Measurements from ENCODE around the gene FAIM.
"Not testable (repeated sequence)": the region's sequence is repeated elsewhere in the genome, so short reads cannot be mapped to it uniquely, and the experiment has no call there.

The FAIM gene, protein sequence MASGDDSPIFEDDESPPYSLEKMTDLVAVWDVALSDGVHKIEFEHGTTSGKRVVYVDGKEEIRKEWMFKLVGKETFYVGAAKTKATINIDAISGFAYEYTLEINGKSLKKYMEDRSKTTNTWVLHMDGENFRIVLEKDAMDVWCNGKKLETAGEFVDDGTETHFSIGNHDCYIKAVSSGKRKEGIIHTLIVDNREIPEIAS

DNA sequence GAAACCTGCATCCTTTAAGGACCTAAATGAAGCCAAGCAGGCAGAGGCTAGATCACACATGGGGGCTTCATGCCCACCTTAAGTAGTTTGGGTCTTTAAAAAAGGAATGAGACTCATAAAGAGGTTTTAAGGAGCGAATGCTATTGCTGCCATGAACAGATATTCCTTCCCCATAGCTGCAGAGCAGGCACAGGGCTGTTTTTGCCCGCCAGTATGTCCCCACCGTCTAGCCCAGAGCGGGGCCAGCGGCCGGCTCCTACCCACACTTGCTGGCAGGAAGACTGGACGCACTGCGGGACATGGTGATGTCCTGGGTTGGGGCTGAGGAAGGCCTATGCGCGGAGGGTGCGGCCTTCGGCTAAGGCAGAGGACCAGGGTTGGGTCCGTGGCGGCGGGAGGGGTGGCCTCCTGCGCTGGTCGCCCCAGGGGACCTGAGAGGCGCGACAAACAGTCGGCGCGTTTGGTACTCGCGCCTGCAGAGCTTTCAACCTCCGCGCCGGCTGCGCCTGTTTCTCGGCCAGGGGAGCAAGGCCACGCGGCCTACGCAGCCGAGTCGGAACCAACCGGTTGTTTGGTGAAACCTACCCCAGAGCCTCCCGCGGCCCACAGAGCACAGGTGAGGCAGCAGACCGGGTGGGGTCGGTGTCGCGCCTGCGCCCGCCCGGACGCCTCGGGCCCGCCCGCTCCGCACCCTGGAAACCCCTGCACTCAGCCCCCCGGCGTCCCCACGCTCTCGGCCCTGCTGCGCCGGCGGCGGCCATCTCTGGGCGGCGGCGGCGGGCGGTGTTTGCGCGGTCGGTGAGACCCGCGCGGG is at the start of gene FAIM:
TSS of gene FAIM (plus strand) at position 450 of the 814 bp plus-strand sequence. CDS start 10,956 bp downstream, outside the sequence.
- DNase-seq: peak in 1 of 2 experiments; percentile 26

DNA sequence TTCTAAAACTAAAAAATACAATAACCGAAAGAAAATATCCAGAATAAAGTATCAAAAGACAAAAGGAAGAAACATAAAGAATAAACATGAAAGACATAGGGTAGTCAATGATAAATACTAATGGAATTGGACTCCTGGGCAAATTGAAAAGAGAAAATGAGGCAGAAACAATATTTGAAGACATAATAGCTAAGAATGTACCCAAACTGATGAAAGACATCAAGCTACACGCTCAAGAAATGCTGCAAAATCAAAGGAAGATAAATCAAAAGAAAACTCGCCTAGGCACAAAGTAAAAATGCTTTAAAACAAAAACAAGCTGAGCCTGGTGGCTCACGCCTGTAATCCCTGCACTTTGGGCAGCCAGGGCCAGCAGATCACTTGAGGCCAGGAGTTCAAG is 49.4 kb upstream of the FAIM start:
- DNase-seq: no peak

DNA sequence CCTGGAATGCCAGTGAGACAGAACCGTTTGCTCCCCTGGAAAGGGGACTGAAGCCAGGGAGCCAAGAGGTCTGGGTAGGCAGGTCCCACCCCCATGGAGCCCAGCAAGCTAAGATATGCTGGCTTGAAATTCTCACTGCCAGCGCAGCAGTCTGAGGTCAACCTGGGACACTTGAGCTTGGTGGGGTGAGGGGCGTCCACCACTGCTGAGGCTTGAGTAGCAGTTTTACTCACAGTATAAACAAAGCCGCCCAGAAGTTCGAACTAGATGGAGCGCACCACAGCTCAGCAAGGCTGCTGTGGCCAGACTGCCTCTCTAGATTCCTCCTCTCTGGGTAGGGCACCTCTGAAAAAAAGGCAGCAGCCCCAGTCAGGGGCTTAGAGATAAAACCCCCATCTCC is 48.1 kb upstream of the FAIM start:
- no peak for DNase-seq

DNA sequence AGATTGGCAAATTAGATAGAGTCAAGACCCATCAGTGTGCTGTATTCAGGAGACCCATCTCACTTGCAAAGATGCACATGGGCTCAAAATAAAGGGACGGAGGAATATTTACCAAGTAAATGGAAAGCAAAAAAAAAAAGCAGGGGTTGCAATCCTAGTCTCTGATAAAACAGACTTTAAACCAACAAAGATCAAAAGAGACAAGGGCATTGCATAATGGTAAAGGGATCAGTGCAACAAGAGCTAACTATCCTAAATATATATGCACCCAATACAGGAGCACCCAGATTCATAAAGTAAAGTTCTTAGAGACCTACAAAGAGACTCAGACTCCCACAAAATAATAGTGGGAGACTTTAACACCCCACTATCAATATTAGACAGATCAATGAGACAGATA is 45.7 kb upstream of the FAIM start:
- DNase-seq: not testable (repeated sequence)

DNA sequence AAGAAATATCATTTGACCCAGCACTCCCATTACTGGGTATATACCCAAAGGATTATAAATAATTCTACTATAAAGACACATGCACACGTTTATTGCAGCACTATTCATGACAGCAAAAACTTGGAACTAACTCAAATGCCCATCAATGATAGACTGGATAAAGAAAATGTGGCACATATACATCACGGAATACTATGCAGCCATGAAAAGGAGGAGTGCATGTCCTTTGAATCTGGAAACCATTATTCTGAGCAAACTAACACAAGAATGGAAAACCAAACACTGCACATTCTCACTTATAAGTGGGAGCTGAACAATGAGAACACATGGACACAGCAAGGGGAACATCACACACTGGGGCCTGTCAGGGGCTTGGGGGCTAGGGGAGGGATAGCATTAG is 42.3 kb upstream of the FAIM start:
- not testable (repeated sequence) for DNase-seq

DNA sequence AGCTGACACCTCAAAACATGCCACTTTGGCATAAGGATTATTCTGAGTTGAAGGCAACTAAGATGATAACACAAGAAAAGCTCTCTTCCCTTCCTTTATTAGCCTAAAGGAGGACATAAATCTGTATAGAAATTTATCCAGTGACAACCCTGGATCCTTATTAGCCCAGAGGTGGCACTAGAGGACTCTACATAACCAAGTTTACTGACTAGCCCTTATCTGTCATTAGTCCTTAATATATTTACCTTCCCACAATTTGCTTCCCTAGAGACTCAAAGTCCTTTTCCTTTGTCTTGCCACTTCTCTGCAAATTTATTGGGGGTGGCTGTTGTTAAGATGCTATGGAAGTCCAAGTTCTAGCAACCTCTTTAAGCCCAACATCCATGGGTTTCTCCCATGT is 41.2 kb upstream of the FAIM start:
- DNase-seq: no peak

DNA sequence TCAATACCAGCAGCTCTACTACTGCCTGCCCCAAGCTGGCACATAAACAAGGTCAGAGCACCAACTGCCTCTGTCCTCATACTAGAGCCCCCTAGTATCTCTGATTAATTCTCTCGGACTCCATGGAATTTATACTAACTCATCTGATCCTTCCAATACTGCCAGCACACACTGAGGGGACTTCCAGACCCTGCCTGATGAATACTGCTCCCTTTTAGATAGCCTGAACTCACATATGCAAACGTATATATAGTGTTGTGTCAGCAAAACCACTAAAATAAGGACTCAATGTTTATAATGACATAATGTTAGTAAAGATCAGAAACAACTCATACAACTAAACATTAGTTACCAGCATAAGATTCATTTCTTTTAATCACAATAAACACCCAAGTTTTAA is 39.5 kb upstream of the FAIM start:
- DNase-seq: no peak

DNA sequence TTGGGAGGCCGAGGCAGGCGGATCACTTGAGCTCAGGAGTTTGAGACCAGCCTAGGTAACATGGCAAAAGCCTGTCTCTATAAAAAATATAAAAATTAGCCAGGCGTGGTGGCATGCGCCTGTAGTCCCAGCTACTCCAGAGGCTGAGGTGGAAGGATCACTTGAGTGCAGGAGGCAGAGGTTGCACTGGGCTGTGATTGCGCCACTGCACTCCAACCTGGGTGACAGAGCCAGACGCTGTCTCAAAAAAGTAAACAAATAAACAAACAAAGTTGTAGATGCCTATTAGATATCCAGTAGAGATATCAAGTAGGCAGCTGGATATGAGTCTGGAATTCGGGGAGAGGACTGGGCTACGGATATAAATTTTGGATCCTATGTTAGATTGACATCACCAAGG is 38.9 kb upstream of the FAIM start:
- not testable (repeated sequence) for DNase-seq

DNA sequence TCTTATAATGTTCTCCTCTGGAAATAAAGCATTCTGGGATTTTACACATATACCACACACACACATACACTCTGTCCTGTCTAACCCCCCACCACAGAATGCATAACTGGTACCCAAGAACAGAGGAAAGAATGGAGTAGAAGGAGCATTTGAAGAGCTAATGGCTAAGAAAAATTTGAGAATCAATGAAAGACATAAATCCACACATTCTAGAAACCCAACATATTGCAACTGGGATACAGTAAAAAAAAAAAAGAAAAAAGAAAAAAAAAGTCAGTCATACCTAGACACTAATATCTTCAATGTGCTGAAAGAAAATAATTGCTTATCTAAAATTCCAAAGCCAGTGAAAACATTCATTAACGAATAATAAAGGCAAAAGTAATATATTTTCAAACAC is 35.4 kb upstream of the FAIM start:
- no peak for DNase-seq

DNA sequence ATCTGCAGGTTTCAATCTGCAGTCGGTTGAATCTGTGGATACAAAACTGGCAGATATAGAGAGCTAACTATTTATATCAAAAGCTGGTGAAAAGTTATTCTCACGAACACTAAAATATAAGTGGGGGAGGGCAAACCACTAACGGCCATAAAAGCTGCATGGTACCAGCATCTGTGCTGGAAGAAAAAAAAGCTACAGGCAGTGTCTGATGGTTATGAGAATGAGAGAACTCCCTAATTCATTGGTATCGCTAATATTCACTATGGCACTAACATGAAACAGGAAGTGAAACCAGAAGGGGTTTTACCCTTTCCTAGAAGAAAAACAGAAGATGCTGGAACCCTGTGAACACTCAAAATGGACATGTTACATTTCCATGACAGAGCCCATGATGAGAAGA is 30.4 kb upstream of the FAIM start:
- no peak for DNase-seq

DNA sequence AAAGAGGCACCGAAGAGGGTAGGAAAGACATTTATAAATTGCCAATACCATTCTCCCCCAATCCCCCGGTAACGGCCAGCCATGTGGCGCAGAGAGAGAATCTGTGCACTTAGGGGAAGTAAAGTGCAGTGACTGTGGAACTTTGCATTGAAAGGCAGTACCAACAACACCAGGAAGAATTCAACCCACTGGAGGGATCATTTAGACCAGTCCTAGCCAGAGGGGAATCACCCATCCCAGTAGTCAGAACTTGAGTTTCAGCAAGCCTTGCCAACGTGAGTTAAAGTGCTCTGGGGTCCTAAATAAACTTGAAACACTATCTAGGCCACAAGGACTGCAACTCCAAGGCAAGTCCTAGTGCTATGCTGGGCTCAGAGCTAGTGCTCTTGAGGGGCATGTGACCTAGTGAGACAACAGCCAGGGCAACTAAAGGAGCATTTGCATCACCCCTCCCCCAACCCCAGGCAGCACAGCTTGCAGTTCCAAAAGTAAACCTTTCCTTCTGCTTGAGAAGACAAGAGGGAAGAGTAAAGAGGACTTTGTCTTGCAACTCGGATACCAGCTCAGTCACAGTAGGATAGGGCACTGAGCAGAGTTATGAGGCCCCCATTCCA is 29.5 kb upstream of the FAIM start:
- DNase-seq: no peak

DNA sequence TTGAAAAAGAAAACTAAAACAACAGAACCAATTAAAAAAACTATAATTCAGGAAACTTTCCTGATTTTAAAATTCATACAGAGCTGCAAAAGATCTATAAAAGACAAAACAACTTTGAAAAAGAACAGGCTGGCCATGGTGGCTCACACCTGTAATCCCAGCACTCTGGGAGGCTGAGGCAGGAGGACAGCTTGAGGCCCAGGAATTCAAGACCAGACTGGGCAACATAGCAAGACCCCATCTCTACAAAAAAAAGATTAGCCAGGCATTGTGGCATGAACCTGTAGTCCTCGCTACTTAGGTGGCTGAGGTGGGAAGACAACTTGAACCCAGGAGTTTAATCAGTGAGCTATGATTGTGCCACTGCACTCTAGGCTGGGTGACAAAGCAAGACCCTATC is 21.2 kb upstream of the FAIM start:
- no peak for DNase-seq

DNA sequence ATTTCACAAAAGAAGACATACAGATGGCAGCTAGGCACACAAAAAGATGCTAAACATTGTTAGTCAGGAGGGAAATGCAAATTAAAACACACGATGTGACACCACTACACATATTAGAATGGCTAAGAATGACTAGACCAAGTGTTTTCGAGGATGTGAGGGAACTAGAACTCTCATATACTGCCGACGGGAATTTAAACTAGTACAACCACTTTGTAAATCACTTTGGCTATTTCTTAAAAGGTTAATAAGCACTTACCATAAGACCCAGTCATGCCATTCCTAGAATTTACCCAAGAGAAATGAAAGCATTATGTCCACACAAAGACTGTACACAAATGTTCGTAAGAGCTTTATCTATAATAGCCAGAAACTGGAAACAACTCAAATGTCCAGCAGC is 20.1 kb upstream of the FAIM start:
- no peak for DNase-seq

DNA sequence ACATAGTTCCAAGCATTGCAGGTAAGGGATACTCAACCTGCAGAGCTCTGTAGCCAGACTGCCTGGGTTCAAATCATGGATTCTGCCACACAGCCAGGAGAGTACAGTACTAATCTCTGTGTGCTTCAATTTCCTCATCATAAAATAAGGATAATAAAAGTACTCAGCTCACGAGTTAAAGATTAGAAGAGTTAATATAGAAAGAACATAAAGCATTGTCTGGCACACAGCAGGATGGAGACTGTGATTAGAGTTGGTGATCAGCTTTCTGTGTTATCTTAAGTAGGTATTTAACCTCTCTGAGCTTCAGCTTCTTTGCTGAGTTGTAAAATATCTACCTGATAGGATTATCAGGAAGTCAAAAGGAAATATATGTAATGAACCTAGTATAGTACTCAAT is 17.2 kb upstream of the FAIM start:
- no peak for DNase-seq

DNA sequence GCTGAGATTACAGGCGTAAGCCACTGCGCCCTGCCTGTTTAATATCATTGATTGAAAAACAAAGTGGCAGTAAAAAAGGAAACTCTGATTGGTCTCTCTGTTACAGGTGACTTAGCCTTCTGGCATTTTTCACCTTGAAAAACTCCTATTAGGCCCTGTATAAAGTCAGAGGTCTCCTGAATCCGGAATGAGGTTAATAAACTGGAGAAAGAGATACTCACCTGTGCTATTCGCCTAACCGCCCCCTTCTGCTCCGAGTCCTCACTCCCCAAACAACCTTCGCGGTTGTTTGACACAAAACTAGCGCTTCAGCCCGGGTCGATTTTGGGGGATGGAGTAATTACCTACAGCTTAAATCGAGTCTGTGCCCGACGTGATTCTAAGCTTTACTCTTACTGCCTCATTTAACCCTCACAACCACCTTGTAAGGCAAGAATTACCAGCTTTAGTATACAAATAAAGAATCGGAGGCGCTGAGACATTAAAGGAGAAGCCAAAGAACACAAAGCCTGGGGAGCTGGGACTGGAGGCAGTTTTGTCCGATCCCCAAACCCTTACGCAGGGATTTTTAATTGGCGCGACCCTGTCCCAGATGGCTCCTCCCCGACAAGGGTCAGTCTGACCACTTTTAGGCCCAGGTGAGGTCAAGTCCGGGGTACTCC is 15.0 kb upstream of the FAIM start:
- no peak for DNase-seq

DNA sequence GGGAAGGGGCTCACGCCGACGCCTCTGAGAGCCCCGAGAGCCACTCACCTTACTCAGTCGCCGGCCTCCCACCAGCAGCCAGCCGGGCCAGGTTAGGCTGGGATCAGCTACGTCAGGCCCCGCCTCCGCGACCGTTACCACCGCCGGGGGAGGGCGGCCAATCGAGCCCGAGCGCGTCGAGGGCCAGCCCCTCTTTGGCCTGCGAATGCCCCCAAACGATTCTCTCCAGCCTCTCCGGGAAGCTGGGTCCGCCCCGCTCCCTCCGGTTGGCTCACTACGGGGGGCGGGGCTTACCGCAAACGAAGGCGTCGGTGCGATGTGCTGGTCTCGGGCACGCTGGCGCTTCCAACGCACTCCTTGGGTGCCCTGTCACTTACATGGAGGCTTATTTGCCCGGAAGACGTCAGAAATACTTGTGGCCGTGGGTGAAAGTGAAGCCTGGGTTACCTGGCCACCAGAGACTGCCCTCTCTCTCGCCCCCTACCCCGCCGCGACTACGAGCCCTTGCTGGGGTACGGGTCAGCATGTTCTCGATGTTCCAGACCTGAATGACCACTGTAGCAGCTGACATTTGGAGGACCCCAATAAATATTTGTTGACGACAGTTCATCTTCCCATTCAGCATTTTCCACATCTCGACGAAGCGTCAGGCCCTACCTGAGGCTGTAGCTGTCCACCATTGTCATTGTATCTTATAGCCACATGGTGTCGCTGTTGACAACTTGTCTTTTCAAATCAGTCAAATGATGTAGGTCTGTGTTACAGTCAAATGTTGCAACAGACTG is 14.2 kb upstream of the FAIM start, which contains the start of gene CEP70:
TSS of gene CEP70 (minus strand) at position 111 of the 785 bp plus-strand sequence. CDS start 21,333 bp downstream, outside the sequence.
- DNase-seq: no peak

DNA sequence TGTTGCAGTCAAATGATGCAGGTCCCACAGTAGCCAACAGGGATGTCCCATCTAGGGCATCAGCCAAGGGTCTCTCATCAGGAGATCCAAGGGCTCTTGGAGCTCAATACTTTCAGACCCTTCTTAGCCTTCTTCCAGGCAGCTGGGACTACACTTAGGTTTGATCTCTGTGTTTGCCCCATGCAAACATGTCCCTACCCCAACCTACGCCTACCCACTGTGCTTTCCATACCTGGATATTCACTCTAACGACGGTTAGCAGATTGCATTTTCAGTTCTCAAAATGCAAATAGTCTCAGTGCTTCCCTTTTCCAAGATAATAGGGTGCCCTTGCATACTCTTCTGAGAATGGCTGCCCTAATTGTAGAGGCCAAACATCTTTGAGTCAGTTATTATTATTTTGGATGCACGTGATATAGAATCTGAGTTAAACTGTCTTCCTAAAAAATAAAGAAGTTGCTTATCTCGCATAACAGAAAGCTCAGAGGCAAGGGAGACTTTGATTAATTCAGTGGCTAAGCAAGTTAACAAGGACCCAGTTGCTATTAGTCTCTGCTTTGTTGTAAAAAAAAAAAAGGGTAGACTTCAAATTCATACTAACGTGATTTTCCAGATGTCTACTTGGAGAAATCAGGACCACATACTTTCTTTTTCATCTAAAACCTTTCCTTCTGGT is 13.5 kb upstream of the FAIM start:
- DNase-seq: no peak

DNA sequence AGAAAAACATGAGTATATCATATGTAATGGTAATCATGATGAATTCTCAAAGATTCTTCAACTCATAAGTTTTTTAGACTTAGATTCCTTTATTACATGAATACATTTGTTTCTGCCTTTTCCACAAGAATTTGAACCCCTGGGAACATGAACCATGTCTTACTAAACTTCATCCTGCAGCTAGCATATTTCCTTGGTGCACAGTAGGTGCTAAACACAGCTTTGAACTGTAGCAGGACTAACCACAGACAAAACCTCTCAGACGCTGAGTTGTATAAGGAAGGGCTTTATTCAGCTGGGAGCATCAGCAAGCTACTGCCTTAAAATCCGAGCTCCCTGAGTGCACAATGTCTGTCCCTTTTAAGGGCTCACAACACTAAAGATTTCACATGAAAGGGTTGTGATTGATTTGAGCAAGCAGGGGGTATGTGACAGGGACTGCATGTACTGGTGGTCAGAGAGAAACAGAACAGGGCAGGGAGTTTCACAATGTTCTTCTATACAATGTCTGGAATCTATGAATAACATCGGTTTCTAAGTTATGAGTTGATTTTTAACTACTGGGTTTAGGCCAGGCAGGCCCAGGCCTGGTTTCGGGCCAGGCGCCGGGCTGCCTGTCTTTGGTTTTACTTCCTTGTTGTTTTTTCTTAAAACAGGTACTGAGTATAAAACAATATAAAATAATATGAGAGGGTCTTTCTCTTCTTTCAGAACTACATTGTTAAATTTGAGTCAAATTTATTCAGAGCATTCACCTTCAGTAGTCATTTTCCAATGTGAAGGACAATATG is 11.2 kb upstream of the FAIM start:
- DNase-seq: not testable (repeated sequence)

DNA sequence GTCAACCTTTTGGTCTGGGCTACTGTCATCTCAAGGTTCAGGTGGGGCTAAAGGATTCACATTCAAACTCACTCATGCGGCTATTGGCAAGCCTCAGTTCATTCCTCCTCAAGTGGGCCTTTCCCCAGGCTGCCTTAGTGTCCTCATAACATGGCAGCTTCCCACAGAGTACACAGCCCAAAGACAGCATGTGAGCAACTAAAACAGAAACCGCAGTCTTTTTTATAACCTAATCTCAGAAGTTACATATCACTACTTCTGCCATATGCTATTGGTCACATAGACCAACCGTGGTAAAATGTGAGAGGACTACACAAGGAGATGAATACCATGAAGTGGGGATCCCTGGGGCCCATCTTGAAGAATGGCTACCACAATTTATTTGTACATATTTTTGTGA is 10.0 kb upstream of the FAIM start:
- DNase-seq: no peak

DNA sequence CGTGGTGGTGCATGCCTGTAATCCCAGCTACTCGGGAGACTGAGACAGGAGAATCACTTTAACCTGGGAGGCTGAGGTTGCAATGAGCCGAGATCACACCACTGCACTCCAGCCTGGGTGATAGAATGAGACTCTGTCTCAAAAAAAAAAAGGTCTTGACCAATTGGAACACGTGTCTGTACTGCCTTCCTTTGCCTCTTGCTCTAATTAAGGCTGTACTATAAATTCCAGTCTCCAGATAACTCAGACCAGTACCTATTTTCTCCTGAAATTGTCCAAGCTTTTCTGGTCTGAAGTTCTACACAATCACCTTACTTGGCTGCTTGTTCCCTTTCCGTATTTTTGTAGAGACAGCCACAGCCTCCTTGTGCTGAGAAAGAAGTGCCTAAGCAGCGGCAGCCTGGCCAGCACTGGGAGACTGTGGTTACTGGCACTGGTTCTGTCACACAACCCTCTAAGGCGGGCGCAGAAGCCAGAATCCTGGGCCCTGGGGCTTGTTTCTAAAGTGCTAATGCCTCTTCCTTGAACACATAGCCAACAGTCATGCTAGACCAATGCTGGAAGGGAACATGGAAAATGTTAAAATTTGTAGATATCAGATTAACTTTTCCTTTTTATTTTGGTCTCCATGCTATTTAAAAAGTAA is 8.3 kb upstream of the FAIM start:
- no peak for DNase-seq

DNA sequence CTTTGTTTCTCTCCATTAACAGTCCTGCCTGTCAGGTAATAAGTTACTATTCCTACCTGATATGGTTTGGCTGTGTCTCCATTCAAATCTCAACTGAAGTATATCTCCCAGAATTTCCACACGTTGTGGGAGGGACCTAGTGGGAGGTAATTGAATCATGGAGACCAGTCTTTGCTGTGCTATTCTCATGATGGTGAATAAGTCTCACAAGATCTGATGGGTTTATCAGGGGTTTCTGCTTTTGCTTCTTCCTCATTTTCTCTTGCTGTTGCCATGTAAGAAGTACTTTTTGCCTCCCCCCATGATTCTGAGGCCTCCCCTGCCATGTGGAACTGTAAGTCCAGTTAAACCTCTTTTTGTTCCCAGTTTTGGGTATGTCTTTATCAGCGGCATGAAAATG is 6.9 kb upstream of the FAIM start:
- not testable (repeated sequence) for DNase-seq
